GM19025 (cell line): ENCODE data around the gene KCNJ10.

Experiments used
- ATAC-seq: cut with Tn5 transposase; IDR thresholded peaks from one replicate; pipeline ENCODE4 v1.9.1; 2021; ENCODE audit warnings: mild to moderate bottlenecking, low read depth, moderate library complexity; ENCODE audit not compliant: unreplicated experiment

The KCNJ10 gene

DNA sequence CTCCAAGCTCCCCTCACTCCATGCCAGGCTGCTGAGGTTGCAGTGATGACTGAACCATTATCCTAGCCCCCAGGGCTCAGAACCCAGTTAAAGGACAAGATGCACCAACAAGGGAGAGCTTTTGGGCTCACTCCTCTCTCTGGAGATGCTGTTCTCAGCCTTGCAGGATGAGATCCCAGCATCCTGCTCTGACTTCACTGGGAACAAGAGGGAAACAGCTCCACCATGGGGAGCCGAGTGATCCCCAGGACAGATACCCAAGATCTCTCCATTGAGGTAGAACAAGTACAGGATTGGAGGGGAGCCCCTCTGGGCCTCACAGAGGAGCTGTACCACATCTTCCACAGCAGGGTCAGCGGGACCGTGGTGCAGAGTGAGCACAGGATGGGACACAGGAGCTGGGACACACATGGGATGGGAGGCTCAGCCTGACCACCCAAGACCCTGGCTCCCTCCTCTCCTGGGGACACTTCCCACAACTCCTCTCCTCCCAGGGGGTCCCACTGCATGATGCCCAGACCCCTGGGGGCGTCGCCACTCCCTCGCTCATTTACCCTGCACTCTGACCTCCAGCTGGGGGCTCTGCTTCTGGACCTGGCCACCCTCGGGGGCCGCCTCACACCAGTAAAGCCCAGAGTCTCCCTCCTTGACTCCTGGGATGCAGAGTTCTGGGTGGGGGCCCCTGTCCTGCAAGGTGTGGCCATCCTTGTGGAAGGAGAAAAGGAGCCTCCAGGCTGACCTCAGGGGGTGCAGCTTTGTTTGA is 97.3 kb downstream of the KCNJ10 start:
- no peak for ATAC-seq

DNA sequence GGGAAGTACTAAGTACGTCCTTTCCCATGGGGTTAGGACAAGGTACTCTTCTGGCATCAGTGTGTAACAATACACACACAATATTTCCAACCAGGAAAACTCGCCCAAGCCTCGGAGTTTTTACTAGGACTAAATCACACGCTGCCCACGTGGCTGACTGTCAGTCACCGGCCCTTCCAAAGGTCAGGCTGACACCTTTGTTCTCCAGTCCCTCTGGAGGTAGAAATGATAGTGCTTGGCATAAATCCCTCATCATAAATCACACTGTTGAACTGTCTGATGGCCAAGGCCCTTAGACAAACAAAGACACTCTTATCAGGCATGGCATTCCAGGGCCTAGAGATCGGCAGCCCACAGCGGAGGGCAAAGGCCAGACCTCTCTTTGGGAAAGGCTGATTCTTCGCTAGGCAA is 99.0 kb downstream of the KCNJ10 start:
- no peak for ATAC-seq

DNA sequence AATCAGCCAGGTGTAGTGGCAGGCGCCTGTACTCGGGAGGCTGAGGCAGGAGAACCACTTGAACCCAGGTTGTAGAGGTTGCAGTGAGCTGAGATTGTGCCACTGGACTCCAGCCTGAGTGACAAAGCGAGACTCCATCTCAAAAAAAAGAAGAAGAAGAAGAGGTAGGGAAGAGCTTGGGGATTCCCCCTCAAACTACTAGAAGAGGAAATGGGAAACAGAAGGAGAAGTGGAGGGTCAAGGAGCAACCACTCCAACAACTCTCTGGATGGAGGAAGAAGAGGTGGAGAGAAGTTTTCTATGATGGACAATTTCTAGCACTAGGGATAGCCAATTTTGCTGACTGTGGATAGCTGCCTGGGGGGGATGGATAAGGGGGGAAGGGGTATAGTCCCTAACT is 101.1 kb downstream of the KCNJ10 start:
- no peak for ATAC-seq

DNA sequence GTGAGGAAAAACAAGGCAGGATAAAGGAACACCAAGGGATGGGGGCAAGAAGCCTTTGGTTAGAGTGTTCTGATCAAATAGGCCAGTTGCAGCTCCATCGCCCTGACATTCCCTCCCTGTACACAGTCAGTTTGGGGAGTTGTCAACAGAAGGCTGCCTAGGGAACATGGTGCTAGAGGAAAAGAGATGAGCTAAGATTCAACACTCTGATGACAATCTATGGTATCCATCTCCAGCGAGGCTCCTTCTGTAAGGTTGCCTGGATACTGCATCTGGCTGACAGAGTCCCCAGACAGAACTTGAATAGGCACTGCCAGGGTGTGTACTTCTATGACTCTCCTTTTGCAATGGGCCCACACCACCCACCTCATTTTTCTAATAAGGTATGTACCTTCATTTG is 104.7 kb downstream of the KCNJ10 start:
- no peak for ATAC-seq

DNA sequence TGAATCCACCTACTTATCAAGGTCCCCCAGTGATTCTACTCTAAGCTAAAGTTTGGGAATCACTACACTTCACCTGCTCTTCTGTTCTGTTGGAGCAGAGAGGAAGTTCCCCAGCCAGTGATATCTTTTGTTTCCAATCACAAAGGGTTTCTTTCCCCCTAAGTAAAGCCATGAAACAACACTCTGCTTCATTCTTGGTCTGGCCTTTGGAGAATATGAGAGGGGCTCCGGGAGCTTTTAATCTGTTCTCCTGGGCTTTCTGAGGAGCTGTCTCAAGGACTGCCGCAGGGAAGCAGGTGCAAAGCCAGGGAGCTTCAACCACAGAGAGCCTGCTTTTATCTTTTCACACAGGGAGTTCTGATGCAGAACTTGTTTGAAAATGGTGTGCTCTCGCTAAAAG is 105.8 kb downstream of the KCNJ10 start:
- ATAC-seq, result no peak

DNA sequence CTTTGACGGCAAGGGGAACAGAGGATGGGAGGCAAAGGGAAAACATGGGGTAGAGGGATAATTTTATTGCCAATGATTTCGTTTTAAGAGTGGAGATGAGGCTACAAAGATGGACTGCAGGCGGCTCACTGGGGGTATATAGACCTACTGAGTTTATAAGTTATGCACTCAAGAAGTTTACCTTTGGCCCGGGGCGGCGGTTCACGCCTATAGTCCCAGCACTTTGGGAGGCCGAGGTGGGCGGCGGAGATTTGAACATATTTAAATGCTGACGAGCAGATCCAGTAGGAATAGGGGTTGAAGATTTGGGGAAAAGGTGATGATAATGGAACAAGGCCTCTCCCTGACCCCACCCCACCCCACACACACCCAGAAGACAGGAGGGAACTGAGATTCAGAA is 107.8 kb downstream of the KCNJ10 start:
- no peak for ATAC-seq

DNA sequence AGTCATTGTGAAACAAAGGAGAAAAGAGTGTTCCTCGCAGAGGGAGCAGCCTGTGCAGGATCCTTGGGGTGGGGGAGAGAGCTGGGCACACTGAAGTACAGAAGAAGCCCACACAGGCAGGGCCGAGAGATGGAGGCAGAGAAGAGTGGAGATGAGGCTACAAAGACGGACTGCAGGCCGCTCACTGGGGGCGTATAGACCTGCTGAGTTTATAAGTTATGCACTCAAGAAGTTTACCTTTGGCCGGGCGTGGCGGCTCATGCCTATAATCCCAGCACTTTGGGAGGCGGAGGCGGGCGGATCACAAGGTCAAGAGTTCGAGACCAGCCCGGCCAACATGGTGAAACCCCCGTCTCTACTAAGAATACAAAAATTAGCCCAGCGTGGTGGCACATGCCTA is 108.3 kb downstream of the KCNJ10 start:
- no peak for ATAC-seq

DNA sequence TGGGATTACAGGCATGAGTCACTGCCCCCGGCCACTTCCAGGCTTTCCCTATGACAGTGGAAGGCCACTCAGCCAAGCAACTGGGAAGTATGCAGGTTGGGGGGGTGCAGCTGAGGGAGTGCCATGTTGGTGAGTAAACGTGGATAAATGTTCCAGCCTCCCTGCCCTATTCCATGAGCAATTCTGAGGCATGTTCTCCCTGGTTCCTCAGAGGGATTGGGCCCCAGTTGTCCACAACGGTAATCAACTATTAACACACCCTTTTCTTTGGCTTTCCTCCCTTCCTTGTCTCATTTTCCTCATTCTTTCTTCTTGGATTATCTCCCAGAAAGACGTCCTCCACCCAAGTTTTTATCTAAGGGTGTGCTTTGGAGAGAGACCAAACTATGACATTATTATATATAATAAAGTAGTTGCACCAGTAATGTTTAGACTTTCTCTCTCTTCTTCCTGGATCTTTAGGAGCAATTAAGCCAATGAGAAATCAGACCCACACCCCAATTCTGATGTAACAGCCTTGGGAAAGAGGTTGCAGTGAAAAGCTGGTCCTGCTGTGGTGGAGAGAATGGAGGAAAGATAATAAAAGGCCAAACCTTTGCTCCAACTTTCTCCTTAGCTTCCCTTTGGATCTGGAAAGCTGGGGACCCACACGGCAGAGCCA is 109.1 kb downstream of the KCNJ10 start:
- no peak for ATAC-seq

DNA sequence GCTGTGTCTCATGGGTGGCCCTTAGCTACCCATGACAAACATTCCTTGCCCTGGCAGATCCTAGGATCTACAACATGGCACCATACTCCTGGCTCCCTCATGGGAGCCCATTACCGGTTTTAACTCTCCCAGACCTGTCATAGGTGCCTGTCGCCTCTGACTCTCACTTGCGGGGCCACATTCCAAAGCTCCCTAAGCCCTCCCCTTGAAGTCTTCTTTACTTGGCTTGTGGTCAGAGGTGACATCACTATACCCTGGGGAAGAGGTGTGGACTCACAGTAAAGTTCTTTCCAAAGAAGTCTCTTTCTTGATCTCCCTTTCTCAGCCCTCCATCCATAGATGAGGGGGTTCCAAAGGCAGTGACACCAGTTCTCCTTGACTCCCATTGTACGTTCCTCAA is 110.5 kb downstream of the KCNJ10 start:
- no peak for ATAC-seq

DNA sequence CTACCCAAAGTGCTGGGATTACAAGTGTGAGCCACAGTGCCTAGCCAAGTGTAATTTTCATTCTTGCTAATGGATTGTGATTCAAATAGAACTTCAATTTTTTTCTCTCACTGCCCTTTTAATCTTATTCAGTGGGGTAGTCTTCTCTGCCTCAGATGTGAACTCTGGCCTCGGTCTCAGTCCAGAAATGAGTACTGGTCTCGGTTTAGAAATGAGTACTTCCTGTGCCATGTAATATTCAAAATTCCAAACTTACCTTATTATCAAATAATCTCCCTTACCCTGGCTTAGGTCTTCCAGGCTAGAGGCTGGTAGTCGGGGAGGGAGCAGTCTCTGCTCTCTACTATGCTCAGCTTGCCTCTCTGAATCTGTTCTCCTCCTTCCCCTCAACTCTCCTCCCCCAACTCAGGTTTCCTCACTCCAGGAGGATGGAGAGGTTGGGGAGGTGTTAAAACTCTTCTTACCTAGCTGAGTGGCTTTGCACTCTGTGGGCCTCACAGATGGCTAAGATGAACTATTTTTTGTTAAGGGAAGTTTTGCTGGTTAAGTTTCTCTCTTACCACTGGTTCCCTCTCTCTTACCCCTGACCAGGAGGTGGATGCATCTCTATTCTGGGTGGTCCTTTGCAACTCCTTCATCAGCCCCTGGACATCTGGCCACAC is 111.1 kb downstream of the KCNJ10 start:
- peak; percentile 79 for ATAC-seq

DNA sequence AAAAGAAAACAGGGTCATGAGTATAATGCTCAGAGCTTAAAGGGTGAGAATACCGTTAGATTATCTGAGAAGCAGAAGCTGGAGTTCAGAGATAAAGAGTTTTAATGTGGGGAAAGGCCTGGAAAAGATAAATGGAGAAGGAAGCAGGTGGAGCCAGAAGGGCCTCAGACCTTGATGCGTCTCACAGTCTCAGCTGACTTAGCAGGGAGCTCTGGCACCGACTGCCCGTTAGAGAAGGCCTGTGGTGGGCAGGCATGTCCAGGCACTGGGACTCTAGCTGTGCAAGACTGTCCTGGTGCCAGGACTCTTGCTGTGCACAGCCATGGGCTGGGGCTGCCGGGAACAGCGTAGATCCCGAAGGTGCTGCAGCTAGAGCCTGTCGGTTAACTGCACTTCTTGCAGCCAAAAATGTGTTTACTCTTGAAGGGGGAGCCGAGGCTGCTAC is 112.1 kb downstream of the KCNJ10 start:
- no peak for ATAC-seq

DNA sequence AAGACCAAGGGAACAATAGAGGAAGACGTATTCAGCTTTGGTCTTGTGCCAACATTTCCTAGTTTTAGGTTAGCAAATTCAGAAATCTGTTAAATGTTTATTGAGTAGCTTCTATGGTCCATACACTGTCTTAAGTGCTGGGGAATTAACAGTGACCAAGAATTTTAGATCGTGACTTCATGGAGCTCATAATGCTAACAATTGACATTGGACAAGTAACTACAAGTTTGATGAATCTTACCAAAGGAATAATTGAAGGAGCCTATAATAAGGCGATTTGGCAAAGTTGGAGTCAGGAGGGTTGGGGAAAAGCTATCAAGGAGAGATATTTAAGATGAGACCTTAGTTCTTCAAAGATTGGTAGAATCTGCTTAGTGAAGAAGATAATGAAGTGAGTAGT is 114.5 kb downstream of the KCNJ10 start:
- no peak for ATAC-seq

DNA sequence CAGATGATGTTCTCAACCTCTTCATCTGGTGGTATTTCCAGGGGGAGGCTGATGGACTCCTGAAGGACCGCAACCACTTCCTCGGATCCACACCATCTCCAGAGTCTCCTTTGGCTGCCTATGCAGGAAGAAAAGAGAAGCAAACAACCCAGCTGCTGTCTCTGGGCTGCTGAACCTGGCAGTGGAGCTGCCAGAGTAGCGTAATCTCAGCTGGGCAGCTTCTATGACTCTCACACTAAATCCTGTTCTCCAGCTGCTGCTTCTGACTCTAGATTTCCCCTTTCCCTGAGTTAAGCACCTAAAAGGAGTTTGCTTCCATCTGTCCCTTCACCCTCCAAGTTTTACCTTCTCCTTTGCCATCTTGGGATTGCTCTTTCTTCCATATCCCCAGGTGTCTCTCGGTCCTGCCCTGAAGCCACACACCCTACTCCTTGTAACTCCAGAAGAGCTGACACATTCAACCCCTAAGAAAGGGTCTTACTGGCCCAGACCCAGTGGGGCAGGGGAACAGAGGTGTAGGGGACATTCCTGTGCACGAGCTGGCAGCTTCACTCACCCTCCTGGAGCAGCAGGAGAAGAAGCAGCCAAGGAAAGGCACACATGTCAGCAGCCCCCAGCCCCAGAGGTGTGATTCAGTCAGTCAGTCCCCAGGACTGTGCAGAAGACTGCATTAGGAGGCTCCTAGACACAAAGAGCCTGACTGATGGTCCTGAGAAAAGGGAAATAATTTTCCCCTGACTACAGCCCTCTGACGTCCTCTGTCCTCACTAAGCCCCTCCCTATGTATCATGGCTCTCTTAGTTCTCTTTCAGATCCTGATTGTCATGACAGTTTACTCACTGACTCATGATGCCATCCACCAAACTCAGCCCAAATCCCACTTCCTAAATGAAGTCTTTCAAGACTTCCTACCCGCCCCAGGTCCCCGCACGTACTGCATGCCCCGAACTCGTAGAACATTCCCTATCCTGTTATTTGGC is 116.1 kb downstream of the KCNJ10 start, which contains the start of gene SLAMF9:
TSS of gene SLAMF9 (minus strand) at position 702 of the 980 bp plus-strand sequence. CDS start at position 602, 100 bp downstream.
- ATAC-seq, result no peak

DNA sequence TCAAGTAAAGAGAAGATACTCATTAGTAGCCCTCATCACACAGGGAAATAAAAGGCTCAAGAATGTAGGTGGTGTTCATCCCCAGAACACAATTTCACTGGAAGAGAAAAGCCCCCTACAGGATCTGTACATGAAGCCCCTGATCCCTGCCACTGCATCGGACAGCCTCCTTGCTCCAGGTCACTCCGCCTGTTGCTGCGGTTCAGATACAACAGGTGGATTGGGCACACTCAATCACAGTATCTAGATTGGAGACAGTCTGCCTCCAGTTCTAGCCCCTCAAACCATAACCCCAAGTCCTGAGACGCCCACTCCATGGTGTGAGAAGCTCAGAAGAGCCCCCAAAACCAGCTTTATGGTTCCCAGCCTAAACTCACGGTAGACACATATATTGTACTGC is 117.0 kb downstream of the KCNJ10 start:
- no peak for ATAC-seq

DNA sequence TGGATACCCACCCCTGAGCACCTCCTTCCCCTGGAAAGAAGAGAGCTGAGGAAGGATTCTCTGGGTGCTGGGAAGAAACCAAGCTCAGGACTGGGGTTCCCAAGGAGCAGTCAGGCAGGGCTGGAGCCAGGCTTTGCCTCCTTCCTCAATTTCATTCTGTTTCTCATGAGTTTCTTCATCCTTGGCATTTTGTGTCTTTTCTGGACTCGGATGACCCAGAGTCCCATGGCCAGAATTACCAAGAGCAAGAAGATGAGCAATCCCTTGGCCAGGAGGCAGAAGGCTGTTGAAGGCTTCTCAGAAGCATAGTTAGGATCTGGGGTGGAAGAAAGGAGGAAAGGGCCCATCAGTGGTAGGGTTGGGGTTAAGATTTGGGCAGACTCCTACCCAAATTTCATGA is 118.4 kb downstream of the KCNJ10 start:
- no peak for ATAC-seq

DNA sequence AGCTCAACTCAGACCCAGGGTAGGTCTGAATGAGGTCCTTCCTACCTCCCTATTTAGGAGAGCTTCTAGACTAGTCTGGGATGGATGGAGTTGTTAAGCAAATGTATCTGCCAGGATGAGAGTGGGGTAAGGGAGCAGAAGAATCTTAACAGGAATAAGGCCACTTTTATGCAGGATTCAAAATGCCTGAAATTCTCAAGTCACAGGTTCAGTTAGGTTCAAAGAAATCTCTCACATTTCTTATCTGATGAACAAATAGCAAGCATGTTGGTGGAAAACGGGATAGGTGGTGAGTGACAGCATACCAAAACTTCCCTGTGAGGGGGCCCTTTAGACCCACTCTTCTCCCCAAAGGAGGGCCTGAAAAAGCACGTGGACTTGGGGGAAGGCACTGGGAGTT is 118.9 kb downstream of the KCNJ10 start:
- no peak for ATAC-seq

DNA sequence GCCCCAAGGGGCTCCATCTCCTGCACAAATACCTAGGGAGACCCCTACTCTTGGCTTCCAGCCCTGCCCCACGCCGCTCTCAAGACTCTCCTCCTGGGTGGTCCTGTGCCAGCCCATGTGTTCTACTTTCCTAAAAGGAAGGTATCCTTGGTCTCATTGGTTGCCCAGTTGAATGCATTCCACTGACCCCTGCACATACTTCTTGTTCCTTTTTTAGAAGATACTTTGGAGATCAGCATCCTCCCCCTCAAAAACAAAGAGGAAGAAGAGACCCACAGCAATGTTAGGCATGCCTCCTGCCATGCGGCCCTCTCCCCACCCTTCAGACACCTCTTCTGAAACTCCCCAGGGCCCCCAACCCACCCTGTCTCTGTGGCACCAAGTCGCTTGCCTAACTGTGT is 120.0 kb downstream of the KCNJ10 start:
- no peak for ATAC-seq

DNA sequence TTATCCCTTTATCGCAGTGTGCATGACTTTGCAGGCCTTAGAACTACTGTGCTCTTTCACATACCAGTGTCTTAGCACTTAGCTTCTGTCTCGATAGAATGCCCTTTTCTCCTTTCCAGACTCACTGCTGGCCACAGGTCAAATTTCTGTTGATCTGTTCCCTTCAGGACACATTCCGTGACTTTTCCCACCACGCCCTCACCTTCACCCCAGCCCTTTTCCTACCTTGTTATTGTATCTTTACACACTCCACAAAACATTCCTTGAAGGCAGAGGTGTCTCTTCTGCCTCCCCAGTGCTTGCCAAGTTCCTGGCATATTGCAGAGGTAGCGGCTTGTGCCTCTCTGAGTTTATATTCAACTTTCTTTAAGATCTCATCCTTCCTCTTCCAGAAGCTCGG is 120.8 kb downstream of the KCNJ10 start:
- no peak for ATAC-seq
